Transverse colon (tissue), 4 donors: ENCODE data around the gene SHROOM3. TPM values are rescaled to one million over a fixed set of nuclear protein-coding genes. Genes with fewer than 3 reads are reported as not detected.

ENCODE experiments used
- DNase-seq: peaks from one replicate; pipeline ENCODE4 v3.0.0-alpha.2; 2019
- H3K27ac ChIP-seq, 4 donors: fragments of 200-600 bp; sonication (generic); 2 replicates each; pipeline ENCODE4 v1.5.1; 2016 to 2018; ENCODE audit warnings: inconsistent platforms in 4 of 4
- H3K27me3 ChIP-seq: fragments of 200-600 bp; sonication (generic); 2 replicates; pipeline ENCODE4 v1.5.1; 2017; ENCODE audit warnings: inconsistent platforms
- H3K36me3 ChIP-seq, 4 donors: fragments of 200-600 bp; sonication (generic); 2 replicates each; pipeline ENCODE4 v1.5.1; 2017 to 2019; ENCODE audit warnings: inconsistent platforms in 4 of 4
- H3K4me1 ChIP-seq, 4 donors: fragments of 200-600 bp; sonication (generic); 2 replicates each; pipeline ENCODE4 v1.5.1; 2017 to 2020; ENCODE audit warnings: inconsistent platforms in 4 of 4
- H3K4me3 ChIP-seq, 4 donors: fragments of 200-600 bp; sonication (generic); 1 replicate in 1 of 4; 2 replicates in 3 of 4; pipeline versions ENCODE4 v1.5.1 to v1.6.1; 2017 to 2019; ENCODE audit warnings: inconsistent platforms in 4 of 4
- H3K9me3 ChIP-seq, 2 donors: fragments of 200-600 bp; sonication (generic); 2 replicates each; pipeline ENCODE4 v1.5.1; 2017 to 2019; ENCODE audit warnings: inconsistent platforms in 2 of 2
- EP300 ChIP-seq: sonication (generic); formaldehyde crosslinking; IDR thresholded peaks from one replicate; pipeline ENCODE4 v1.6.1; 2017; ENCODE audit warnings: antibody characterized with exemption, low read depth
- POLR2A ChIP-seq: fragments of 450-650 bp; IDR thresholded peaks from one replicate; pipeline ENCODE4 v1.6.1; 2016; ENCODE audit warnings: antibody characterized with exemption, mild to moderate bottlenecking, moderate library complexity
- POLR2AphosphoS5 ChIP-seq, 3 donors: sonication (generic); formaldehyde crosslinking; IDR thresholded peaks; one replicate each; pipeline ENCODE4 v1.6.1; 2016; ENCODE audit warnings: antibody characterized with exemption in 3 of 3
- WGBS, 2 donors: methylation state at CpG; one replicate each; pipeline ENCODE4 v1.1.5; 2018; ENCODE audit warnings: low coverage in 1 of 2; 5-methylcytosine and 5-hydroxymethylcytosine counted together
- in situ Hi-C, 4 donors: fragments of 200-750 bp; cut with MboI; loops; one replicate each; pipeline versions ENCODE4 v1.15.0 to v1.15.1; 2017; ENCODE audit warnings: low sequenced_read_pairs in 3 of 4, low pct_ligation_motif_present in 1 of 4, low pct_unique_long_range_greater_than_20kb in 1 of 4
- intact Hi-C: fragments of 100-400 bp; cut with DNase I; formaldehyde crosslinking; loops from one replicate; pipeline ENCODE4 v1.15.1; 2023; ENCODE audit warnings: low total_unique reads
- total RNA-seq, 4 donors: library from RNA; depleted of rRNA; stranded (reverse); fragments of >200 nt; gene quantifications; one replicate each; pipeline ENCODE4 v1.1.0, GENCODE V29; 2016
- TF ChIP-seq, protein P1 (sequence below), 5 experiments: fragments of 200-600 bp in 3 of 5; fragments of 450-650 bp in 2 of 5; sonication (generic) in 3 of 5; IDR thresholded peaks; 1 replicate in 2 of 5; 2 replicates in 3 of 5; pipeline ENCODE4 v1.5.1; 2016 to 2017; ENCODE audit warnings: antibody characterized with exemption in 5 of 5, inconsistent platforms in 3 of 5, mild to moderate bottlenecking in 2 of 5, moderate library complexity in 1 of 5

SHROOM3 gene
- total RNA-seq, 4 donors from 2014 or later, result 182 to 456 (median 437) TPM

DNA sequence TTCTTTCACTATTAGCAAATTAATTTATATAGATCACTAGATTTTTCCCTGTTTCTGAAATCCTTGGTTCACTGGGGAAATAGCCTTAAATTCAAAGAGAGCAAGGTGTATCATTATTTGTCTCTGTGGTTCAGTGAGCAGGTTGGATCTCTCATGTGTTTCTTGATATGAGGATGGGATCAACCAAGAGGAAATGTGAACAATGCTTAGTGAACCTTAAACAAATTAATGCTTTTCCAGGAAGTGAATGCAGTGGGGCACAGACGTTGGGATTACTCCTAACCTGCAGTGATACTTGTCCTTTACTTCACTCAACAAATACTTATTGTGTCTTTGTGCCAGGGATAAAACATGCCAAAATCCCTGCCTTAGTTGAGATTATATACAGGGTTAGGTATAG is 193.2 kb downstream of the SHROOM3 start:
- TF ChIP-seq POLR2AphosphoS5 (IDR thresholded peaks at IDR 0.05) (no peak), EP300 (no peak), POLR2A (no peak)
- Histone ChIP-seq H3K9me3 (no peaks in the 10 kb centered on the region), H3K36me3 (no peaks in the 10 kb centered on the region), H3K4me3 (no peak overlapping the region), H3K4me1 (peaks cover 13 to 38% (median 25%) of the 10 kb centered on the region in 4 donors), H3K27me3 (no peaks in the 10 kb centered on the region), H3K27ac (no peak overlapping the region)
- intact Hi-C loops, result no loop called here
- DNase-seq, result no peak
- in situ Hi-C loops, result no loop called here
- 33 to 47% methylated on average over 1 of the region's 1 CpG for WGBS, 2 donors

DNA sequence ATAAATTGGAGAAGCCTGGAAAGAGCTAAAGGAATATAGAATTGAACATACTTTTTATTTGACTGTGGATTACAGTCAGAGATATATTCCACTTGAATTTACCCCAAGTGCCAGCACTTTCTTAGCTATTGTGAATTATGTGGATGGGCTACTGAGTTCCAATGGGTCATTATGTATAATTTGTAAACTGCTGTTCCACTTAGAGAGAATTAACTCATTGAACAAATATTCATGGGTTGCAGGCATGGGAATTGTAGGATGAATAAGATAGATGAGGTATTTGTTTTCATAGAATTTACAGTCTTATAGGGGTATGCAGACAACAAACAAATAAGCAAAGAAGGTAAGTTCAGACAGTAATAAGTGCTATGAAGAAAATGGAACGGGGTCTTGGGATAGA is 195.7 kb downstream of the SHROOM3 start:
- H3K36me3 ChIP-seq, result no peaks in the 10 kb centered on the region
- no peaks in the 10 kb centered on the region for H3K9me3 ChIP-seq
- peaks cover 3 to 13% (median 7%) of the 10 kb centered on the region in 4 donors for H3K4me1 ChIP-seq
- no peak overlapping the region for H3K27ac ChIP-seq
- WGBS, 2 donors, result 89 to 100% methylated on average over 1 of the region's 1 CpG
- in situ Hi-C loops (no loop called here), intact Hi-C loops (no loop called here)
- no peaks in the 10 kb centered on the region for H3K27me3 ChIP-seq
- TF ChIP-seq POLR2AphosphoS5 (IDR thresholded peaks at IDR 0.05), result no peak
- TF ChIP-seq EP300, result no peak
- no peak for TF ChIP-seq POLR2A
- TF ChIP-seq, protein P1, sequence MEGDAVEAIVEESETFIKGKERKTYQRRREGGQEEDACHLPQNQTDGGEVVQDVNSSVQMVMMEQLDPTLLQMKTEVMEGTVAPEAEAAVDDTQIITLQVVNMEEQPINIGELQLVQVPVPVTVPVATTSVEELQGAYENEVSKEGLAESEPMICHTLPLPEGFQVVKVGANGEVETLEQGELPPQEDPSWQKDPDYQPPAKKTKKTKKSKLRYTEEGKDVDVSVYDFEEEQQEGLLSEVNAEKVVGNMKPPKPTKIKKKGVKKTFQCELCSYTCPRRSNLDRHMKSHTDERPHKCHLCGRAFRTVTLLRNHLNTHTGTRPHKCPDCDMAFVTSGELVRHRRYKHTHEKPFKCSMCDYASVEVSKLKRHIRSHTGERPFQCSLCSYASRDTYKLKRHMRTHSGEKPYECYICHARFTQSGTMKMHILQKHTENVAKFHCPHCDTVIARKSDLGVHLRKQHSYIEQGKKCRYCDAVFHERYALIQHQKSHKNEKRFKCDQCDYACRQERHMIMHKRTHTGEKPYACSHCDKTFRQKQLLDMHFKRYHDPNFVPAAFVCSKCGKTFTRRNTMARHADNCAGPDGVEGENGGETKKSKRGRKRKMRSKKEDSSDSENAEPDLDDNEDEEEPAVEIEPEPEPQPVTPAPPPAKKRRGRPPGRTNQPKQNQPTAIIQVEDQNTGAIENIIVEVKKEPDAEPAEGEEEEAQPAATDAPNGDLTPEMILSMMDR (IDR thresholded peaks at IDR 0.05), result no peak
- DNase-seq, result no peak
- H3K4me3 ChIP-seq, result no peak overlapping the region

GRCh38 chr4:76634220-76634619 is 199.2 kb downstream of the SHROOM3 start:
- intact Hi-C loops (no loop called here), in situ Hi-C loops (no loop called here)
- H3K27ac ChIP-seq, result no peak overlapping the region
- H3K4me1 ChIP-seq, result no peaks in the 10 kb centered on the region
- H3K9me3 ChIP-seq, result no peaks in the 10 kb centered on the region
- TF ChIP-seq POLR2AphosphoS5 (IDR thresholded peaks at IDR 0.05), result peak in 1 of 3 donors; percentile 7
- TF ChIP-seq, protein P1 (IDR thresholded peaks at IDR 0.05), result no peak
- 31% methylated on average over 3 of the region's 3 CpGs for WGBS, 2 donors
- no peak for DNase-seq
- no peaks in the 10 kb centered on the region for H3K36me3 ChIP-seq
- no peak overlapping the region for H3K4me3 ChIP-seq
- no peaks in the 10 kb centered on the region for H3K27me3 ChIP-seq

- Histone ChIP-seq H3K9me3 (no peaks in the 10 kb centered on the region), H3K4me3 (no peak overlapping the region), H3K4me1 (no peaks in the 10 kb centered on the region), H3K27me3 (no peaks in the 10 kb centered on the region), H3K27ac (no peak overlapping the region), H3K36me3 (no peaks in the 10 kb centered on the region)
- in situ Hi-C loops, result no loop called here
- WGBS, 2 donors, result 74 to 86% methylated on average over 1 to 5 of the region's 5 CpGs
- TF ChIP-seq POLR2AphosphoS5 (IDR thresholded peaks at IDR 0.05), result peak in 1 of 3 donors; percentile 6
- TF ChIP-seq EP300, result no peak
- TF ChIP-seq POLR2A, result no peak
- TF ChIP-seq, protein P1 (IDR thresholded peaks at IDR 0.05), result no peak
- intact Hi-C loops, result no loop called here
- no peak for DNase-seq
These were observed 202.8 kb downstream of the SHROOM3 start for GRCh38 chr4:76637712-76638361.

DNA sequence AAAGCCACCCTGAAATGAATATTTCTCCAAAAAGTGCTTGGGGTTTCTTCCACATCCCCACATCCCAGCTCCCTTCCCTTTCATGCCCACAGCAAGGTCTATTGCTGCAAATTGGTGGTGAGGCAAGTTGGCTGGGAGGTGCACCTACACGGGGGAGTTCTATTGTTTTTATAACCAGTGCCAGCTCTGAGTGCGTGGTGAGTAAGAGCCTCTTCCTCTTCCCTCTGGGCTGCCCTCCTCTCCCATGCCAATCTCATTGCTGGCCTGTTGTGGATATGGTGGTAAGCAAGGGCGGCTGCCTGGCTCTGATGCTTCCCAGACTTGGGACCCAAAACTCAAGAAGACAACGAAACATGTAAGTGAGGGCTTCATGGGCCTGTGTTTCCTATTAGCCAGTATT is 204.3 kb downstream of the SHROOM3 start:
- in situ Hi-C loops, result no loop called here
- intact Hi-C loops, result no loop called here

More for the DNA sequence above, 204.3 kb downstream of the SHROOM3 start:
- TF ChIP-seq, protein P1 (IDR thresholded peaks at IDR 0.05), result no peak
- no peak for TF ChIP-seq POLR2A
- no peak for TF ChIP-seq POLR2AphosphoS5 (IDR thresholded peaks at IDR 0.05)
- TF ChIP-seq EP300, result no peak
- H3K4me3 ChIP-seq, result no peak overlapping the region
- H3K27ac ChIP-seq, result no peak overlapping the region
- no peaks in the 10 kb centered on the region for H3K4me1 ChIP-seq
- DNase-seq, result no peak
- H3K9me3 ChIP-seq, result no peaks in the 10 kb centered on the region
- no peaks in the 10 kb centered on the region for H3K36me3 ChIP-seq
- WGBS, 2 donors, result 81% methylated on average over 4 of the region's 4 CpGs; no CpG with 5 or more reads in 1 of the 2 donors
- H3K27me3 ChIP-seq, result no peaks in the 10 kb centered on the region
